Stimulated activated CD8-positive, alpha-beta memory T cell treated with anti-CD3 and anti-CD28 coated beads, Interleukin-15, amount 100 ng/mL, for 4 hours (primary cell): ENCODE results near the gene RPS15.

ENCODE experiments used
- DNase-seq, 2 donors: peaks; one replicate each; pipeline ENCODE4 v3.0.0-alpha.2; 2020; ENCODE audit warnings: low read depth in 2 of 2

The RPS15 gene

GRCh38 chr19:1483979-1484428 is 45.8 kb downstream of the RPS15 start:
- DNase-seq = no peak

GRCh38 chr19:1486720-1487575 is 48.8 kb downstream of the RPS15 start:
- DNase-seq = no peak

GRCh38 chr19:1487576-1488281 is 49.5 kb downstream of the RPS15 start:
- DNase-seq = no peak

GRCh38 chr19:1488282-1488601 is 50.0 kb downstream of the RPS15 start:
- DNase-seq = no peak

- no peak for DNase-seq
Observed at GRCh38 chr19:1489463-1490310, 51.5 kb downstream of the RPS15 start.
